CD14-positive monocyte (primary cell): Measurements from ENCODE around the gene MCCC2. TPM values are rescaled to one million over a fixed set of nuclear protein-coding genes. Genes with fewer than 3 reads are reported as not detected.

Experiments used
- DNase-seq, 3 donors: peaks; one replicate each; pipeline ENCODE4 v3.0.0-alpha.2; 2011 to 2022
- H2AFZ ChIP-seq: 2 replicates; pipeline ENCODE4 v1.6.0; 2012; ENCODE audit warnings: mild to moderate bottlenecking, low read depth, low read length, inconsistent platforms; ENCODE audit not compliant: insufficient read depth, poor library complexity, severe bottlenecking
- H3K27ac ChIP-seq, 2 donors: 1 replicate in 1 of 2; 2 replicates in 1 of 2; pipeline ENCODE4 v1.5.1; 2012 to 2013; ENCODE audit warnings: low read length in 2 of 2, control low read depth in 1 of 2, inconsistent platforms in 1 of 2, low read depth in 1 of 2, mild to moderate bottlenecking in 1 of 2
- H3K27me3 ChIP-seq, 2 donors: one replicate each; pipeline versions ENCODE4 v1.6.0 to v1.6.1; 2011 to 2013; ENCODE audit warnings: low read length in 2 of 2; ENCODE audit not compliant: control insufficient read depth in 2 of 2, insufficient read depth in 2 of 2
- H3K36me3 ChIP-seq, 2 donors: replicated peaks in 1 of 2; 1 replicate in 1 of 2; 2 replicates in 1 of 2; pipeline versions ENCODE4 v1.5.1 to v1.6.1; 2012 to 2013; ENCODE audit warnings: low read length in 2 of 2, control low read depth in 1 of 2, inconsistent platforms in 1 of 2, mild to moderate bottlenecking in 1 of 2; ENCODE audit not compliant: insufficient read depth in 2 of 2, control insufficient read depth in 1 of 2
- H3K4me1 ChIP-seq, 2 donors: 1 replicate in 1 of 2; 2 replicates in 1 of 2; pipeline versions ENCODE4 v1.5.1 to v1.6.1; 2012 to 2013; ENCODE audit warnings: low read length in 2 of 2, control low read depth in 1 of 2, inconsistent platforms in 1 of 2, mild to moderate bottlenecking in 1 of 2, moderate library complexity in 1 of 2; ENCODE audit not compliant: insufficient read depth in 2 of 2, control insufficient read depth in 1 of 2
- H3K4me2 ChIP-seq: replicated peaks from 2 replicates; pipeline ENCODE3; 2012; ENCODE audit warnings: low read length, moderate library complexity, mild to moderate bottlenecking; ENCODE audit not compliant: poor library complexity, severe bottlenecking; ENCODE audit errors: extremely low read depth
- H3K4me3 ChIP-seq, 3 experiments: fragments of 200-600 bp in 1 of 3; sonication (generic) in 1 of 3; replicated peaks in 1 of 3; 1 replicate in 2 of 3; 2 replicates in 1 of 3; pipeline ENCODE4 v1.5.1; 2011 to 2013; ENCODE audit warnings: low read length in 3 of 3, mild to moderate bottlenecking in 3 of 3, control low read depth in 2 of 3, low read depth in 2 of 3, inconsistent platforms in 1 of 3, moderate library complexity in 1 of 3
- H3K79me2 ChIP-seq: 2 replicates; pipeline ENCODE4 v1.6.0; 2012; ENCODE audit warnings: mild to moderate bottlenecking, control low read depth, inconsistent platforms, low read length, moderate library complexity; ENCODE audit not compliant: insufficient read depth
- H3K9ac ChIP-seq: 2 replicates; pipeline ENCODE4 v1.6.0; 2017; ENCODE audit warnings: low read length, mild to moderate bottlenecking; ENCODE audit not compliant: insufficient read depth, poor library complexity, severe bottlenecking
- H3K9me3 ChIP-seq, 2 donors: replicated peaks in 1 of 2; 1 replicate in 1 of 2; 2 replicates in 1 of 2; pipeline versions ENCODE4 v1.5.1 to v1.6.1; 2012 to 2013; ENCODE audit warnings: low read length in 2 of 2, control low read depth in 1 of 2; ENCODE audit not compliant: control insufficient read depth in 1 of 2, insufficient read depth in 1 of 2
- H4K20me1 ChIP-seq: 2 replicates; pipeline ENCODE4 v1.6.0; 2012; ENCODE audit warnings: mild to moderate bottlenecking, low read length, control low read depth, moderate library complexity; ENCODE audit not compliant: insufficient read depth
- H3K27ac Mint-ChIP-seq, 7 donors: one replicate each; pipeline ENCODE4 v1.8.0; 2020; ENCODE audit warnings: mild to moderate bottlenecking in 7 of 7, mixed read lengths in 7 of 7, moderate library complexity in 6 of 7, inconsistent platforms in 2 of 7
- H3K27me3 Mint-ChIP-seq, 3 donors: one replicate each; pipeline ENCODE4 v1.8.0; 2021 to 2022; ENCODE audit warnings: low read depth in 3 of 3, mild to moderate bottlenecking in 3 of 3, mixed read lengths in 3 of 3, moderate library complexity in 3 of 3, inconsistent platforms in 1 of 3
- H3K36me3 Mint-ChIP-seq, 2 donors: one replicate each; pipeline ENCODE4 v1.8.0; 2020; ENCODE audit warnings: mixed read lengths in 2 of 2, inconsistent platforms in 1 of 2, mild to moderate bottlenecking in 1 of 2
- H3K4me1 Mint-ChIP-seq: one replicate; pipeline ENCODE4 v1.8.0; 2020; ENCODE audit warnings: mild to moderate bottlenecking, mixed read lengths
- H3K4me3 Mint-ChIP-seq, 2 donors: one replicate each; pipeline ENCODE4 v1.8.0; 2020; ENCODE audit warnings: mild to moderate bottlenecking in 2 of 2, mixed read lengths in 2 of 2, moderate library complexity in 1 of 2
- H3K9me3 Mint-ChIP-seq, 7 donors: one replicate each; pipeline ENCODE4 v1.8.0; 2020 to 2022; ENCODE audit warnings: mixed read lengths in 7 of 7, mild to moderate bottlenecking in 6 of 7, moderate library complexity in 6 of 7, inconsistent platforms in 2 of 7
- WGBS: methylation state at CpG from one replicate; pipeline ENCODE4 v1.1.5; 2013; ENCODE audit warnings: missing lambda C conversion rate; ENCODE audit not compliant: insufficient coverage; 5-methylcytosine and 5-hydroxymethylcytosine counted together
- intact Hi-C, 2 donors: fragments of 100-400 bp; cut with micrococcal nuclease; formaldehyde crosslinking; loops; one replicate each; pipeline versions ENCODE4 v1.15.0 to v1.15.1; 2023
- polyA plus RNA-seq, 3 donors: library from polyadenylated mRNA; depleted of rRNA in 1 of 3; unstranded in 2 of 3; stranded (reverse) in 1 of 3; fragments of 300-500 nt in 2 of 3; fragments of >200 nt in 1 of 3; fragmentation: Illumina TruSeq in 2 of 3; gene quantifications; 1 replicate in 2 of 3; 2 replicates in 1 of 3; pipeline ENCODE4 v1.2.3, GENCODE V29; 2012 to 2021
- TF ChIP-seq, protein P1 (sequence below): fragments of 200-600 bp; IDR thresholded peaks from one replicate; pipeline ENCODE4 v1.8.0; 2022; ENCODE audit warnings: antibody characterized with exemption, mild to moderate bottlenecking

Gene MCCC2
- polyA plus RNA-seq, 3 donors: 15.4 to 21.9 (median 16.5) TPM

DNA sequence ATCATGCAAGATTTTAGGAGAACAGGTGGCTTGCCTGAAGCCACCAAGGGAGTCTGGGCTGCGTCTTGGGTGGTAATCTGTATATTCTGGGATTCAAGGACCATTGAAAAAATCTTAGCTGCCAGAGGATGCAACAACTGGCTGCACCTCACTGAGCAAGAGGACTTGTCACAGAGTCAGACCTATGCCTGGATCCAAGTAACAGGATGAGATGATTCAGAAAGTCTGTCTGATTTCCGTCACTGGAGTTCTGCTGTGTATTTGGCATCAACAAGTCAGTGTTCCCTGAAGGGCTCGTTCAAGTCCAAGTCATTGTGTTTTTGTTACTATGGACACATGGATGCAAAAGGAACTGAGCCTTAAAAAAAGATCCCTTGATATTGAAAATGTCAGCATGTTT, 94.2 kb downstream of the MCCC2 start:
- intact Hi-C loops: no loop called here
- H3K4me1 ChIP-seq: no peaks in the 10 kb centered on the region
- H3K9me3 ChIP-seq: peaks cover 0 to 16% of the 10 kb centered on the region in 2 donors
- H3K4me3 Mint-ChIP-seq: no peak overlapping the region
- no peak overlapping the region for H3K9ac ChIP-seq
- no peaks in the 10 kb centered on the region for H4K20me1 ChIP-seq
- H3K4me1 Mint-ChIP-seq: no peaks in the 10 kb centered on the region
- no peak overlapping the region for H3K4me2 ChIP-seq
- no peak overlapping the region for H3K4me3 ChIP-seq
- peaks cover 0 to 3% (median 3%) of the 10 kb centered on the region in 3 donors for H3K27me3 Mint-ChIP-seq
- H2AFZ ChIP-seq: no peak overlapping the region
- H3K79me2 ChIP-seq: no peaks in the 10 kb centered on the region
- DNase-seq: no peak
- no peaks in the 10 kb centered on the region for H3K27me3 ChIP-seq
- H3K36me3 Mint-ChIP-seq: no peaks in the 10 kb centered on the region
- no peaks in the 10 kb centered on the region for H3K36me3 ChIP-seq
- TF ChIP-seq, protein P1, sequence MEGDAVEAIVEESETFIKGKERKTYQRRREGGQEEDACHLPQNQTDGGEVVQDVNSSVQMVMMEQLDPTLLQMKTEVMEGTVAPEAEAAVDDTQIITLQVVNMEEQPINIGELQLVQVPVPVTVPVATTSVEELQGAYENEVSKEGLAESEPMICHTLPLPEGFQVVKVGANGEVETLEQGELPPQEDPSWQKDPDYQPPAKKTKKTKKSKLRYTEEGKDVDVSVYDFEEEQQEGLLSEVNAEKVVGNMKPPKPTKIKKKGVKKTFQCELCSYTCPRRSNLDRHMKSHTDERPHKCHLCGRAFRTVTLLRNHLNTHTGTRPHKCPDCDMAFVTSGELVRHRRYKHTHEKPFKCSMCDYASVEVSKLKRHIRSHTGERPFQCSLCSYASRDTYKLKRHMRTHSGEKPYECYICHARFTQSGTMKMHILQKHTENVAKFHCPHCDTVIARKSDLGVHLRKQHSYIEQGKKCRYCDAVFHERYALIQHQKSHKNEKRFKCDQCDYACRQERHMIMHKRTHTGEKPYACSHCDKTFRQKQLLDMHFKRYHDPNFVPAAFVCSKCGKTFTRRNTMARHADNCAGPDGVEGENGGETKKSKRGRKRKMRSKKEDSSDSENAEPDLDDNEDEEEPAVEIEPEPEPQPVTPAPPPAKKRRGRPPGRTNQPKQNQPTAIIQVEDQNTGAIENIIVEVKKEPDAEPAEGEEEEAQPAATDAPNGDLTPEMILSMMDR: no peak
- peaks cover 4 to 22% (median 9%) of the 10 kb centered on the region in 7 donors for H3K9me3 Mint-ChIP-seq
- H3K27ac Mint-ChIP-seq: no peak overlapping the region
- 100% methylated on average over 3 of the region's 3 CpGs for WGBS
- no peak overlapping the region for H3K27ac ChIP-seq

DNA sequence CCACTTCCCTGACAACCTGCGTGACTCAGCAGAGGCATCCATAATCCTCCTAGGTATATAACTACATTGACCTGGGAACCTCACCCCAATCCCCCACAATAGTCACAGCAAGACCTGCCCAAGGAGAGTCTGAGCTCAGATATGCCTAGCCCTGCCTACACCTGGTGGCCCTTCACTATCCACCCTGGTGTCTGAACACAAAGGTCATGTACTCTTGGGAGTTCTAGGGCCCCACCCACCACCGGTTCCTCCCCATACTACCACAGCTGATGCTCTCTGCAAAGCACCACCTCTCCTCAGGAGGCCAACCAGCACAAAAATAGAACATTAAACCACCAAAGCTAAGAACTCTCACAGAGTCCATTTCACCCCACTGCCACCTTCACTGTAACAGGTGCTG, 97.2 kb downstream of the MCCC2 start:
- H3K27me3 Mint-ChIP-seq: peaks cover 0 to 6% (median 2%) of the 10 kb centered on the region in 3 donors

More for the DNA sequence above, 97.2 kb downstream of the MCCC2 start:
- DNase-seq: no peak
- H3K9me3 Mint-ChIP-seq: peaks cover 4 to 21% (median 9%) of the 10 kb centered on the region in 7 donors
- Histone ChIP-seq H3K4me2 (no peak overlapping the region), H3K9ac (no peak overlapping the region), H2AFZ (no peak overlapping the region), H3K36me3 (no peaks in the 10 kb centered on the region), H3K4me3 (no peak overlapping the region), H3K27me3 (no peaks in the 10 kb centered on the region), H3K27ac (no peak overlapping the region), H4K20me1 (no peaks in the 10 kb centered on the region), H3K4me1 (no peaks in the 10 kb centered on the region), H3K79me2 (no peaks in the 10 kb centered on the region), H3K9me3 (peaks cover 0 to 16% of the 10 kb centered on the region in 2 donors)
- no peaks in the 10 kb centered on the region for H3K4me1 Mint-ChIP-seq
- TF ChIP-seq, protein P1: no peak
- H3K36me3 Mint-ChIP-seq: no peaks in the 10 kb centered on the region
- intact Hi-C loops: no loop called here
- H3K27ac Mint-ChIP-seq: no peak overlapping the region
- 95% methylated on average over 2 of the region's 2 CpGs for WGBS
- H3K4me3 Mint-ChIP-seq: no peak overlapping the region
